HFF-Myc (cell line): ENCODE data around the gene LIPC.
A peak's percentile ranks its signal among the peaks of the same experiment; 100 is the strongest.

Experiments
- DNase-seq: peaks from one replicate; pipeline ENCODE4 v3.0.0-alpha.2; 2011; ENCODE audit warnings: low read depth; ENCODE audit errors: extremely low read depth
- H3K4me3 ChIP-seq: replicated peaks from 2 replicates; pipeline ENCODE4 v1.5.1; 2011; ENCODE audit warnings: low read depth, mild to moderate bottlenecking, control low read depth, low read length
- CTCF ChIP-seq: IDR thresholded peaks from 2 replicates; pipeline ENCODE4 v1.5.1; 2012; ENCODE audit warnings: mild to moderate bottlenecking, low read depth, low read length, control low read depth; ENCODE audit errors: missing control alignments

LIPC gene

DNA sequence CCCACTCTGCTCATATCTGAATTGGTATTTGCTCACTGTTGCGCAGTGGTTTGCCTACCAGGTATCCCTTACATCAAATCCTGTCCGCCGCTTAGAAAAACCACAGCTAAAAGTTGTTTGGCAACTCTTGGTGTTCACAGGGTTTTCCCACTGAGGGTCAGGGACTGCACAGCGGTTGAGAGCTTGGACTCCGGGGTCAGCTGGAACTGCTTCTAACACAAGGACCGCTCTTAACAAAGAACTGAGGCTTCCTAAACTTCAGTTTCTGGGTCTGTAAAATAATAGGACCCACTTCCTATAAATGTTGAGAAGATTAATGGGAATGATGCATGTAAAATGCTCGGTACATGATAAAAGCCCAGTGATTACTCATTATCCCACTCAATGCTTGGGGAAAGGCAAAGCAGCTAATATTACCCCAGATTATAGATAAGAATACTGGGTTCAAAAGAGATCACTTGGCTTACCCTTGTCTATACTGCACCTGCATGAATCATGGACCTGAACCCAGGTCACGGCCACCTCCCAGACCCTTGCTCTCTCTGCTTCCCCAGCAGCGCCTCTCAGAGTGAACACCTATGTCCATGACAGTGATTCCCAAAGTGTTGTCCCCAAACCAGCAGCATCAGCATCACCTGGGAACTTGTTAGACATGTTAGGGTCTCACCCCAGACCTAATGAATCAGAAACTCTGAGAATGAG is 36.1 kb downstream of the LIPC start:
- TF ChIP-seq CTCF: no peak
- H3K4me3 ChIP-seq: no peak overlapping the region
- no peak for DNase-seq

- TF ChIP-seq CTCF: no peak
- H3K4me3 ChIP-seq: no peak overlapping the region
- peak; percentile 84 for DNase-seq
These were observed 37.9 kb downstream of the LIPC start for GRCh38 chr15:58469432-58470353.

- no peak for DNase-seq
- TF ChIP-seq CTCF: no peak
- H3K4me3 ChIP-seq: no peak overlapping the region
These were observed 39.6 kb downstream of the LIPC start for GRCh38 chr15:58471348-58471747.

GRCh38 chr15:58472221-58472620 is 40.4 kb downstream of the LIPC start:
- no peak for DNase-seq
- TF ChIP-seq CTCF: no peak
- no peak overlapping the region for H3K4me3 ChIP-seq

- no peak overlapping the region for H3K4me3 ChIP-seq
- TF ChIP-seq CTCF: no peak
- no peak for DNase-seq
These were observed 41.2 kb downstream of the LIPC start for GRCh38 chr15:58472821-58473581.

DNA sequence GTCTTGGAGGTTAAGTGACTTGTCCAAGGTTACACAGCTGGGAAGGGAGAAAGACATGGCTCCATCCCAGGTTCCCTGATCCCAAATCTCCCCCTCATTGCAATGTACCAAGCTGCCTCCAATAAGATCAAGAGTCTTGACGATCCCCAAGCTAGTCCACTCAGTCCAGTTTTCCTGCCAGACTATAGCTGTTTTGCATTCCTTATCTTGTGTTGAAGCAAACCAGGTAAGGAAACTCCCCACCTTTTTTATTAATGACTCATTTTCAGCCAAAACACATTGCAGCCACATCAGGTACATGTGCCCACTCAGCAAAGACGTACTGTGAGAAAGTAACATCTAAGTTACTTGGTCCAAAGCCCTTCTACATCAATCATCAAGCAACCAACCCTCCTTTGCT is 41.9 kb downstream of the LIPC start:
- DNase-seq: no peak
- no peak overlapping the region for H3K4me3 ChIP-seq

More for the DNA sequence above, 41.9 kb downstream of the LIPC start:
- no peak for TF ChIP-seq CTCF
